Ascending aorta (tissue), 2 donors: ENCODE results near the gene ZNF689. TPM values are rescaled to one million over a fixed set of nuclear protein-coding genes. Genes with fewer than 3 reads are reported as not detected.

Source experiments
- DNase-seq, 2 donors: peaks; one replicate each; pipeline ENCODE4 v3.0.0-alpha.2; 2019; ENCODE audit warnings: low spot score in 2 of 2
- H3K27ac ChIP-seq, 2 donors: fragments of 200-600 bp; sonication (generic); one replicate each; pipeline ENCODE4 v1.5.1; 2016 to 2017; ENCODE audit warnings: mild to moderate bottlenecking in 1 of 2
- H3K27me3 ChIP-seq: fragments of 200-600 bp; sonication (generic); one replicate; pipeline ENCODE4 v1.5.1; 2017
- H3K36me3 ChIP-seq, 2 donors: fragments of 200-600 bp; sonication (generic); one replicate each; pipeline ENCODE4 v1.5.1; 2016
- H3K4me1 ChIP-seq, 2 donors: fragments of 200-600 bp; sonication (generic); one replicate each; pipeline ENCODE4 v1.5.1; 2016 to 2017; ENCODE audit warnings: mild to moderate bottlenecking in 1 of 2
- H3K4me3 ChIP-seq, 2 donors: fragments of 200-600 bp; sonication (generic); one replicate each; pipeline ENCODE4 v1.5.1; 2016 to 2017; ENCODE audit warnings: mild to moderate bottlenecking in 1 of 2
- H3K9me3 ChIP-seq, 2 donors: fragments of 200-600 bp; sonication (generic); one replicate each; pipeline ENCODE4 v1.5.1; 2016
- intact Hi-C: fragments of 100-400 bp; cut with DNase I; formaldehyde crosslinking; loops from one replicate; pipeline ENCODE4 v1.15.1; 2023
- total RNA-seq: library from RNA; depleted of rRNA; stranded (reverse); fragments of >200 nt; gene quantifications from one replicate; pipeline ENCODE4 v1.1.0, GENCODE V29; 2016
- TF ChIP-seq, protein P1 (sequence below), 3 experiments: fragments of 200-600 bp in 2 of 3; fragments of 450-650 bp in 1 of 3; sonication (generic) in 2 of 3; IDR thresholded peaks; one replicate each; pipeline ENCODE4 v1.5.1; 2016 to 2019; ENCODE audit warnings: antibody characterized with exemption in 3 of 3, mild to moderate bottlenecking in 1 of 3, moderate library complexity in 1 of 3

ZNF689 gene
- total RNA-seq, 1 donor from 2014 or later: 7.0 TPM

DNA sequence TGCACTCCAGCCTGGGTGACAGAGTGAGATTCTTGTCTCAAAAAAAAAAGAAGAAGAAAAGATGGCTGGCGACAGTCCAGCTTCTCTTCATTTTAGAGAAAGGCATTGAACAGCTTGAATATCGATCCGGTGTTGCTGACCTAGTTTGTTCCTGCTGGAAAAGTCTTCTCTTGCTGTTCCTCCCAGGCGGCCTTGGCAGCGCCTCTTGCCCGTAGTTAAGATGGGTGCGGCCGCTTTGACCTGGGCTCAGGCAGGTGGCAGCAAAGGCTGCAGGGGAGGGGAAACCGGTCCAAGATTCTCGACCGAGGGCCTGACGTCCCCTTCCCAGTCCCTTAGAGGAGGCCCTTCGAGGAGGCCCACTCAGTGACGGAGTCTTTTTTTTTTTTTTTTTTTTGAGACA lies 48.2 kb downstream of the ZNF689 start:
- TF ChIP-seq, protein P1, sequence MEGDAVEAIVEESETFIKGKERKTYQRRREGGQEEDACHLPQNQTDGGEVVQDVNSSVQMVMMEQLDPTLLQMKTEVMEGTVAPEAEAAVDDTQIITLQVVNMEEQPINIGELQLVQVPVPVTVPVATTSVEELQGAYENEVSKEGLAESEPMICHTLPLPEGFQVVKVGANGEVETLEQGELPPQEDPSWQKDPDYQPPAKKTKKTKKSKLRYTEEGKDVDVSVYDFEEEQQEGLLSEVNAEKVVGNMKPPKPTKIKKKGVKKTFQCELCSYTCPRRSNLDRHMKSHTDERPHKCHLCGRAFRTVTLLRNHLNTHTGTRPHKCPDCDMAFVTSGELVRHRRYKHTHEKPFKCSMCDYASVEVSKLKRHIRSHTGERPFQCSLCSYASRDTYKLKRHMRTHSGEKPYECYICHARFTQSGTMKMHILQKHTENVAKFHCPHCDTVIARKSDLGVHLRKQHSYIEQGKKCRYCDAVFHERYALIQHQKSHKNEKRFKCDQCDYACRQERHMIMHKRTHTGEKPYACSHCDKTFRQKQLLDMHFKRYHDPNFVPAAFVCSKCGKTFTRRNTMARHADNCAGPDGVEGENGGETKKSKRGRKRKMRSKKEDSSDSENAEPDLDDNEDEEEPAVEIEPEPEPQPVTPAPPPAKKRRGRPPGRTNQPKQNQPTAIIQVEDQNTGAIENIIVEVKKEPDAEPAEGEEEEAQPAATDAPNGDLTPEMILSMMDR (IDR thresholded peaks at IDR 0.05): no peak
- Histone ChIP-seq H3K4me3 (peak overlapping the region in 1 of 2 donors; percentile 62), H3K27me3 (no peaks in the 10 kb centered on the region), H3K4me1 (peaks cover 2 to 4% of the 10 kb centered on the region in 2 donors), H3K27ac (no peak overlapping the region), H3K36me3 (no peaks in the 10 kb centered on the region), H3K9me3 (no peaks in the 10 kb centered on the region)
- intact Hi-C loops: no loop called here
- no peak for DNase-seq

DNA sequence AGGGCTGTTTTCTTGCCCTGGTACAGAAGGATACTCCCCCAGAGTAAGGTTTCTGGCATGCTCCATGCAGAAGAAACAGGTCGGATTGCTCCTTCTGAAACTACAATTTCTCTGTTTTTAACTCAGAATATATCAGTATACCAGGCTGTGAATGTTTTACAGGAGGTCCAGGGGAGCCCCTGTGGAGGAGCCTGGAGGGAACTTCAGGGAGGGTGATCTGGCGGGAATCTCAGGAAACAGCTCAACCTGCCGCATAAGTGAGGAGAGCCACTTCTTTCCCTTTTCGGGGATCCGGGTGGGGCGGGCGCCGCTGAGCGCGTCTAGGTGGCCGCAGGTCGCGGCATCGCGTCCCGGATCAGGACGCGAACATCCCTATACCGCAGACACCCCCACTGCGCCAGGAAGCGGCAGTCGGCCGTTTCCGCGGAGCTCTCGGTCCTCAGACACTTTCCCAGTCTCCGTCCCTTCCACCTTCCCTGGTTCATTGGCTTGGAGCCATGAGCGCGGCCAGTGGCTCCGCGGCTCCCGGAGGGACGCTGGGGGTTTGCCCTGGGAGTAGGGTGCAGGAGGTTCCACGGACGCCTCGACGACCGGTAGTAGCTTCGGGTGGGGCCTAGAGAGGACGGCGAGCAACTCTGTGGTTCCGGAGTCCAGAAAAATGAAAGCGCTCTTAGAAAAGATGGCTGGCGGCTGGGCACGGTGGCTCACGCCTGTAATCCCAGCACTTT lies 48.9 kb downstream of the ZNF689 start:
- no peak for DNase-seq
- peaks cover 9 to 10% of the 10 kb centered on the region in 2 donors for H3K4me1 ChIP-seq
- intact Hi-C loops: no loop called here

DNA sequence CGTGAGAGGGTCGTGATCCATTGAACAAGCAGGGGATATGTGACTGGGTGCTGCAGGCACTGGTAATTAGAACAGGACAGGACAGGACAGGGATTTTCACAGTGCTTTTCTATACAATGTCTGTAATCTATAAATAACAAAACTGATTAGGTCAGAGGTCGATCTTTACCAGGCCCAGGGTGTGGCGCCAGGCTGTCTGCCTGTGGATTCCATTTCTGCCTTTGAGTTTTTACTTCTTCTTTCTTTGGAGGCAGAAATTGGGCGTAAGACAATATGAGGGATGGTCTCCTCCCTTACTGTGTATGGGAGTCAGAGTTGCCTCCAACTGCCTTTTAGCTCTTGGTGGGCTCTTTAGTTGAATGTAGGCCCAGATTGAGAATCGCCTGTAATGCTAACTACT lies 50.5 kb downstream of the ZNF689 start:
- TF ChIP-seq, protein P1 (IDR thresholded peaks at IDR 0.05): no peak
- Histone ChIP-seq H3K27me3 (no peaks in the 10 kb centered on the region), H3K4me3 (no peak overlapping the region), H3K4me1 (peaks cover 9 to 10% of the 10 kb centered on the region in 2 donors), H3K9me3 (no peaks in the 10 kb centered on the region), H3K36me3 (peaks cover 11 to 17% of the 10 kb centered on the region in 2 donors), H3K27ac (no peak overlapping the region)
- intact Hi-C loops: loop anchor here (2.0 kb wide), 2 partner anchors 33 to 91 kb away; partner anchors contain the start of genes PRR14 and ZNF768
- DNase-seq: no peak

More for the DNA sequence above, 48.9 kb downstream of the ZNF689 start:
- Histone ChIP-seq H3K36me3 (peaks cover 0 to 2% of the 10 kb centered on the region in 2 donors), H3K27ac (peak overlapping the region in 1 of 2 donors; percentile 49), H3K4me3 (peak overlapping the region; percentile 62 to 64), H3K27me3 (no peaks in the 10 kb centered on the region), H3K9me3 (no peaks in the 10 kb centered on the region)
- TF ChIP-seq, protein P1 (IDR thresholded peaks at IDR 0.05): no peak

DNA sequence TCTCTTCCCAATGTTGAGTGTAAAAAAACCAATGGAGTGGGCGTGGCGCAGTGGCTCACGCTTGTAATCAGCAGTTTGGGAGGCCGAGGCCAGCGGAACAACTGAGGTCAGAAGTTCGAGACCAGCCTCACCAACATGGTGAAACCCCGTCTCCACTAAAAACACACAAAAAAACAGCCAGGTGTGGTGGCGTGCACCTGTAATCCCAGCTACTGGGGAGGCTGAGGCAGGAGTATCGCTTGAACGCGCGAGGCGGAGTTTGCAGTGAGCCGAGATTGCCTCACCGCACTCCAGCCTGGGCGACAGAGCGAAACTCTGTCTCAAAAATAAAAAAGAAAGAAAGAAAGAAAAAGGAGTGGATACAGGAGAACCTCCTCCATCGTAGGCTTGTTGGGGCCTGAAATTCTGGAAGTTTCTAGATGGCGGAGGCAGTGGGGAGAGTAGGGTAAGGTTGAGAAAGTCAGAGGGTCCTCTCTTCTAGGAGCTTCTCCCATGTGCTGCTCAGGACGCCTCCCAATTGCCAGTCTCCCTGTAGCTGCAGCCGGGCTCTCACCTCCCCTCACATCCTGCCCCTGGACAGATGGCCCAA lies 51.3 kb downstream of the ZNF689 start:
- Histone ChIP-seq H3K4me3 (peak overlapping the region in 1 of 2 donors; percentile 50), H3K4me1 (peaks cover 9 to 10% of the 10 kb centered on the region in 2 donors), H3K27ac (peak overlapping the region; percentile 10 to 50), H3K9me3 (no peaks in the 10 kb centered on the region), H3K27me3 (no peaks in the 10 kb centered on the region), H3K36me3 (peaks cover 15 to 25% of the 10 kb centered on the region in 2 donors)
- no peak for DNase-seq
- intact Hi-C loops: loop anchor here (1.0 to 2.0 kb wide), 7 partner anchors 12 to 100 kb away; partner anchors contain the start of genes PRR14, ZNF688, ZNF747 and ZNF768
- TF ChIP-seq, protein P1 (IDR thresholded peaks at IDR 0.05): no peak

DNA sequence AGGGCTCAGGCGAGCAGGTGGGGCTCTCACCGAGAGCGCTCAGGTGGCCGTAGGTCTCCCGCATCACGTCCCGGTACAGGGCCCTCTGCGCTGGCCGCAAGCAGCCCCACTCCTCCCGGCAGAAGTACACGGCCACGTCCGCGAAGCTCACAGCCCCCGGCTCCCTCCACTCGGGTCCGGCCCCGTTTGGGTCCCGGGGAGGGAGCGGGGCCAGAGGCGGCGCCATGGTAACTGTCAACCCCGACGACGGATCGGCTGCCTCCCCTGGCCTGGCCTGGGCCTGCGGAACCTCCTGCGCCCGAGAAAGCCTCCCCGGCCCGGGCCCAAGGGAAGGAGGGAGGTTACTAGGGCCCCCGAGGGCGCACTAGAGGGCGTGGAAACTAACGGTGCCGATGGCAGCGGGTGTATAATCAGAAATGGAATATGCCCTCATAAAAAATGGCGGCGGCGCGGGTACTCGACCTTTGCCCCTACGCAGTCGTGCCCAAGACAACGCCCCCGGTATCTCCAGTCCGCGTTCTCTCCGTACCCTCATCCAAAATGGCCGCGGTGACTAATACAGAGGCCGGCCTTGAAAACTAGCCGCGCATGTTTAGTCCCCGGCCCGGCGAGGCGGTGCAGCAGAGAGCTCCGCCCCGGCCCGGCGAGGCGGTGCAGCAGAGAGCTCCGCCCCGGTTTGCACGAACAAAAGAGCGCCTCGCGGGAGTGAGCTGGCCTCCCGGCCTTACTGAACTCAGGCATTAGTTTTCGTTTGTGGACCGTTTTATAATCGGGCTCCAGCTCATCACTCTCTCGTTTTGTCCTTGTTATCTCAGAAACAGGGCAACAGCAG lies 52.0 kb downstream of the ZNF689 start, which contains the start of gene ZNF764:
Gene ZNF764 (minus strand): TSS at position 418 of the 832 bp plus-strand sequence. CDS start 192 bp downstream, at position 226.
- Histone ChIP-seq H3K4me1 (peaks cover 9 to 10% of the 10 kb centered on the region in 2 donors), H3K27me3 (no peaks in the 10 kb centered on the region), H3K4me3 (peak within 1 kb of the TSS; percentile 91), H3K9me3 (no peaks in the 10 kb centered on the region), H3K27ac (peak within 1 kb of the TSS; percentile 92 to 94), H3K36me3 (peaks cover 17 to 32% of the 10 kb centered on the region in 2 donors)
- peak; percentile 96 to 99 for DNase-seq
- intact Hi-C loops: loop anchor here (1.0 to 2.0 kb wide), 7 partner anchors 13 to 101 kb away; partner anchors contain the start of genes PRR14, ZNF688, ZNF747 and ZNF768
- TF ChIP-seq, protein P1 (IDR thresholded peaks at IDR 0.05): peak in 1 of 3 experiments; percentile 1
